Measurements from ENCODE around the gene SLC39A8.

DNA sequence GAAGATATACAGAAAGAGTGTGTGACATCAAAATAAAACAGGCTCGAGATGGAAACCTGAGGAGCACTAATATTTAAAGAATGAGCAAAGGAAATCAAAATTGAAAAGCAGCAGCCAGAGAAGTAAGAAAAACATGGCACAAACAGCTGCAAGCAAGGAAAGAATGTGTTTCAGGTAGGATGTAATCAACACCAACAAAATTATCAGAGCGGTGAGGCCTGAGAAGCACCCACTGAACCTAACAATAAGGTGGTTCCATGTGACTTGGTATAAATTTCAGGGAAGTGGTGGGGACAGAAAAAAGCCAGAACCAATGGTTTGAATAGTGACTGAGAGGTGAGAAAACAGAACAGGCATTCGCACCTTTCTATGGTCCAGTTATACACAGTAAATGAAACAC, 11.5 kb downstream of the SLC39A8 start:
- TF ChIP-seq TAF1 (IDR thresholded peaks at IDR 0.05; ENCODE audit: borderline replicate concordance, low read depth, low read length) = no peak
- no peak for TF ChIP-seq POLR2A (IDR thresholded peaks at IDR 0.05; ENCODE audit: low read depth, low read length)
- no peak for TF ChIP-seq POLR2AphosphoS5 (IDR thresholded peaks at IDR 0.05; ENCODE audit: low read depth, low read length)
